ENCODE results near the gene SZRD1.

DNA sequence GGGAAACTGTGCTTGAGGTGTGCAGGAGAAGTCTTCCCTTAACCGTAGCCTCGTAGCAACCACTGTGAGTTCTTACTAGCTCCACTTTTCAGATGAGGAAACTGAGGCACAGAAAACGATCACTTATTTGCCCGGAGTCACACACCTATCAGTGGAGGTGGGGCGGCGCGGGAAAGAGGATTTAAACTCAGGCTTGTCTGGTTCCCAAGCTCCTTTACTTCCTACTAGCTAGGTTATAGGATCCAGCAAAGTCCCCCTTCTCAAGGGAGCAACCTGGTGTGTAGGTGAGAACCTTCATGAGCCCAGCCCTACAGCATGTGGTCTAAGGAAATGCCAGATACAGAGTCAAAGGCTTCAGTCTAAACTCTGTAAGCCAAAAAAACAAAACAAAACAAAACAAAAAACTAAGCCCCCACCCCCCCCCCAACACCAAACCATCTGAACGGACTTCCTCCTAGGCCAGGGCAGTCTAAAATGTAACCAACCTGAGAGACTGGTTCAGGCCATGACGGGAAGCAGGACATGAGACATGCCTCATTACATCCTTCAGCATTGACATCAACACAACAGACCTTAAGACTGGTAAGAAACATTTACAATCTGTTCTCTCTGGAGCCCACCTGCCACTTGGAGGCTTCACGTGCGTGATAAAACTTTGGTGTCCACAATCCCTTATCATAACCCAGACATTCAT lies 14.1 kb upstream of the SZRD1 start:
- TF ChIP-seq YY1 (IDR thresholded peaks at IDR 0.05; ENCODE audit: insufficient read depth, insufficient read length): no peak
- TF ChIP-seq SUZ12 (IDR thresholded peaks at IDR 0.05; ENCODE audit: extremely low read depth, insufficient read depth, insufficient read length): no peak
- TF ChIP-seq ZNF274 (IDR thresholded peaks at IDR 0.05; ENCODE audit: low read depth, low read length): no peak

Measured in NT2/D1 (cell line).